Osteoblast (primary cell): ENCODE results near the gene PTPRD. TPM values are rescaled to one million over a fixed set of nuclear protein-coding genes. Genes with fewer than 3 reads are reported as not detected.

Experiments
- DNase-seq: peaks from one replicate; pipeline ENCODE4 v3.0.0; 2011; ENCODE audit warnings: low spot score, mixed read lengths; ENCODE audit not compliant: insufficient read length; ENCODE audit errors: missing footprints
- H2AFZ ChIP-seq: 2 replicates; pipeline ENCODE4 v1.6.0; 2011; ENCODE audit warnings: mild to moderate bottlenecking, low read length
- H3K27ac ChIP-seq: 2 replicates; pipeline ENCODE4 v1.5.1; 2011; ENCODE audit warnings: mild to moderate bottlenecking, low read depth, low read length, moderate library complexity
- H3K27me3 ChIP-seq: 2 replicates; pipeline ENCODE4 v1.6.0; 2012; ENCODE audit warnings: mild to moderate bottlenecking, control low read depth, inconsistent platforms, low read length, moderate library complexity; ENCODE audit not compliant: insufficient read depth
- H3K36me3 ChIP-seq: 2 replicates; pipeline ENCODE4 v1.5.1; 2011; ENCODE audit warnings: mild to moderate bottlenecking, low read length, control low read depth, moderate library complexity; ENCODE audit not compliant: insufficient read depth
- H3K4me1 ChIP-seq: 2 replicates; pipeline ENCODE4 v1.5.1; 2011; ENCODE audit warnings: mild to moderate bottlenecking, low read length, control low read depth, moderate library complexity; ENCODE audit not compliant: insufficient read depth
- H3K4me2 ChIP-seq: 2 replicates; pipeline ENCODE4 v1.6.0; 2011; ENCODE audit warnings: mild to moderate bottlenecking, low read length; ENCODE audit not compliant: insufficient read depth
- H3K4me3 ChIP-seq: fragments of 200-600 bp; sonication (generic); 3 replicates; pipeline ENCODE4 v1.5.1; 2012; ENCODE audit warnings: mild to moderate bottlenecking, low read length, inconsistent platforms; ENCODE audit not compliant: insufficient read depth
- H3K79me2 ChIP-seq: 2 replicates; pipeline ENCODE4 v1.6.0; 2012; ENCODE audit warnings: mild to moderate bottlenecking, low read length, control low read depth, inconsistent platforms; ENCODE audit not compliant: insufficient read depth
- H3K9me3 ChIP-seq: 2 replicates; pipeline ENCODE4 v1.5.1; 2011; ENCODE audit warnings: low read depth, low read length, control low read depth
- H4K20me1 ChIP-seq: 2 replicates; pipeline ENCODE4 v1.6.0; 2012; ENCODE audit warnings: mild to moderate bottlenecking, low read length, control low read depth; ENCODE audit not compliant: insufficient read depth
- CTCF ChIP-seq: IDR thresholded peaks from 2 replicates; pipeline ENCODE4 v1.5.1; 2011; ENCODE audit warnings: mild to moderate bottlenecking, low read depth, low read length, moderate library complexity; ENCODE audit errors: extremely low read depth
- total RNA-seq: library from RNA; depleted of rRNA; stranded (reverse); fragments of >200 nt; gene quantifications from 2 replicates; pipeline ENCODE4 v1.2.3, GENCODE V29; 2012

PTPRD gene
- total RNA-seq, 1 donor = 23.9 TPM

GRCh38 chr9:10447036-10447435 lies 165.8 kb downstream of the PTPRD start:
- DNase-seq = no peak
- Histone ChIP-seq H2AFZ (no peak overlapping the region), H3K27ac (no peak overlapping the region), H3K9me3 (peaks cover 3% of the 10 kb centered on the region), H3K4me2 (no peak overlapping the region), H3K27me3 (no peaks in the 10 kb centered on the region), H3K79me2 (no peaks in the 10 kb centered on the region), H3K4me1 (no peaks in the 10 kb centered on the region), H4K20me1 (no peaks in the 10 kb centered on the region), H3K4me3 (no peak overlapping the region), H3K36me3 (no peaks in the 10 kb centered on the region)
- no peak for TF ChIP-seq CTCF

- H3K36me3 ChIP-seq = no peaks in the 10 kb centered on the region
- H3K4me3 ChIP-seq = no peak overlapping the region
- peaks cover 8% of the 10 kb centered on the region for H3K9me3 ChIP-seq
- no peak for TF ChIP-seq CTCF
- no peaks in the 10 kb centered on the region for H4K20me1 ChIP-seq
- no peak for DNase-seq
- H3K27me3 ChIP-seq = no peaks in the 10 kb centered on the region
- no peak overlapping the region for H3K4me2 ChIP-seq
- H3K4me1 ChIP-seq = no peaks in the 10 kb centered on the region
- H3K79me2 ChIP-seq = no peaks in the 10 kb centered on the region
- no peak overlapping the region for H3K27ac ChIP-seq
- no peak overlapping the region for H2AFZ ChIP-seq
These were observed 169.0 kb downstream of the PTPRD start for GRCh38 chr9:10443868-10444204.

- H3K4me2 ChIP-seq = no peak overlapping the region
- H3K36me3 ChIP-seq = no peaks in the 10 kb centered on the region
- H3K27me3 ChIP-seq = no peaks in the 10 kb centered on the region
- TF ChIP-seq CTCF = no peak
- no peak overlapping the region for H3K4me3 ChIP-seq
- H3K4me1 ChIP-seq = no peaks in the 10 kb centered on the region
- DNase-seq = no peak
- H3K79me2 ChIP-seq = no peaks in the 10 kb centered on the region
- H4K20me1 ChIP-seq = no peaks in the 10 kb centered on the region
- no peak overlapping the region for H3K27ac ChIP-seq
- H2AFZ ChIP-seq = no peak overlapping the region
- peaks cover 9% of the 10 kb centered on the region for H3K9me3 ChIP-seq
These were observed 169.5 kb downstream of the PTPRD start for GRCh38 chr9:10443181-10443867.

GRCh38 chr9:10438955-10439354 lies 173.8 kb downstream of the PTPRD start:
- Histone ChIP-seq H3K4me2 (no peak overlapping the region), H3K36me3 (no peaks in the 10 kb centered on the region), H3K4me1 (no peaks in the 10 kb centered on the region), H3K4me3 (no peak overlapping the region), H3K27ac (no peak overlapping the region), H4K20me1 (no peaks in the 10 kb centered on the region), H3K9me3 (peaks cover 9% of the 10 kb centered on the region), H3K79me2 (no peaks in the 10 kb centered on the region), H3K27me3 (no peaks in the 10 kb centered on the region), H2AFZ (no peak overlapping the region)
- DNase-seq = no peak
- no peak for TF ChIP-seq CTCF
